Loucy (cell line): Measurements from ENCODE around the gene FEZF2.

ENCODE experiments used
- CTCF ChIP-seq: fragments of 200-600 bp; sonication (generic); conservative IDR thresholded peaks from 2 replicates; pipeline ENCODE4 v1.5.1; 2014; ENCODE audit warnings: mild to moderate bottlenecking, antibody characterized with exemption, low read length
- EZH2phosphoT487 ChIP-seq: fragments of 200-600 bp; IDR thresholded peaks from 2 replicates; pipeline ENCODE4 v1.6.1; 2018; ENCODE audit warnings: antibody characterized with exemption, mild to moderate bottlenecking, moderate library complexity, borderline replicate concordance

- no peak for TF ChIP-seq CTCF
- TF ChIP-seq EZH2phosphoT487 = no peak
These were observed 38.2 kb downstream of the FEZF2 start for GRCh38 chr3:62335196-62335595.
